A673 (cell line): ENCODE data around the gene DND1.

Experiments
- CTCF ChIP-seq: fragments of 300-800, 200-600 bp; sonication (generic); conservative IDR thresholded peaks from 2 replicates; pipeline ENCODE4 v1.5.1; 2017; ENCODE audit warnings: low read depth, mild to moderate bottlenecking, antibody characterized with exemption, low read length, moderate library complexity, mixed read lengths
- EZH2 ChIP-seq: fragments of 200-600 bp; sonication (generic); IDR thresholded peaks from 2 replicates; pipeline ENCODE4 v1.6.1; 2017; ENCODE audit warnings: borderline replicate concordance, low read depth, mild to moderate bottlenecking, mixed read lengths, antibody characterized with exemption, low read length; ENCODE audit not compliant: poor library complexity, severe bottlenecking

DNA sequence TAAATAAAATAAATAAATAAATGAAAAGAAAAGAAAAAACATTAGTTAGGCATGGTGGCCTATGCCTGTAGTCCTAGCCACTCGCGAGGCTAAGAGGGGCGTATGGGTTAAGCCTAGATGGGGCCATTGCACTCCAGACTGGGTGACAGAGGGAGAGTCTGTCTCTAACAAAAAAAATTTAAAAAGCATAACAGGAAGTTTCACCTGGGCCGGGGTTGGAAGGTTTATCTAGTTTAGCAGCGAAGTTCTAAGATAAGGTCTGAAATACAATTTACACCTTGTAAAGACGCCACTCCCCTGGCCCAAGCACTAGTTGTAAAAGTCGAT, 44.9 kb upstream of the DND1 start:
- no peak for TF ChIP-seq CTCF
- no peak for TF ChIP-seq EZH2
